ENCODE measurements around the gene RPS6KA2. TPM values are rescaled to one million over a fixed set of nuclear protein-coding genes. Genes with fewer than 3 reads are reported as not detected.

Gene RPS6KA2
- total and polyA plus RNA-seq, 2 donors (not counting 1 experiment from before 2014, with no cell fraction given), result 2.2 to 16.0 TPM

GRCh38 chr6:166558156-166559005, 68.7 kb downstream of the RPS6KA2 start:
- H2AFZ ChIP-seq (ENCODE audit: insufficient read depth, low read depth, low read length, poor library complexity, severe bottlenecking), result no peak overlapping the region
- H3K36me3 ChIP-seq (replicated peaks in 1 of 2; ENCODE audit: control extremely low read depth in 1 of 2, control insufficient read depth in 1 of 2, extremely low read depth in 1 of 2, insufficient read depth in 2 of 2, low read length in 1 of 2), result no peaks in the 10 kb centered on the region
- intact Hi-C loops (cut with micrococcal nuclease), result no loop called here
- H3K27me3 Mint-ChIP-seq, result peaks cover 17% of the 10 kb centered on the region
- H3K79me2 ChIP-seq (ENCODE audit: control insufficient read depth, insufficient read depth, low read length), result peaks cover 3% of the 10 kb centered on the region
- no peak overlapping the region for H3K4me3 ChIP-seq (ENCODE audit: control extremely low read depth in 1 of 5, extremely low read depth in 1 of 5, insufficient read depth in 1 of 5, low read depth in 2 of 5, low read length in 4 of 5)
- no peak overlapping the region for H3K27ac ChIP-seq (ENCODE audit: low read length in 2 of 2)
- DNase-seq, result no peak
- H3K4me1 ChIP-seq (ENCODE audit: control insufficient read depth in 2 of 2, insufficient read depth in 2 of 2, low read length in 2 of 2), result peaks cover 0 to 6% of the 10 kb centered on the region in 2 donors
- POLR2A ChIA-PET, result no interaction called here
- no peak for ATAC-seq (ENCODE audit: low read depth)
- H3K9me3 ChIP-seq (ENCODE audit: control extremely low read depth in 1 of 3, control insufficient read depth in 2 of 3, insufficient read depth in 1 of 3, low read length in 2 of 3), result peaks cover 0 to 7% (median 4%) of the 10 kb centered on the region in 3 donors
- no peak overlapping the region for H3K27ac Mint-ChIP-seq
- no peak overlapping the region for H3K4me2 ChIP-seq (replicated peaks; ENCODE audit: low read depth, low read length, poor library complexity, severe bottlenecking)
- no peaks in the 10 kb centered on the region for H4K20me1 ChIP-seq (ENCODE audit: control insufficient read depth, insufficient read depth, low read length, poor library complexity, severe bottlenecking)
- H3K4me3 Mint-ChIP-seq, result no peak overlapping the region
- TF ChIP-seq EZH2 (IDR thresholded peaks at IDR 0.05; ENCODE audit: borderline replicate concordance, insufficient read depth, low read depth, low read length, poor library complexity, severe bottlenecking) (no peak), CTCF (IDR thresholded peaks at IDR 0.05) (no peak)
- H3K9ac ChIP-seq (ENCODE audit: low read length), result no peak overlapping the region
- peaks cover 0 to 6% (median 0%) of the 10 kb centered on the region in 4 experiments for H3K27me3 ChIP-seq (replicated peaks in 1 of 4; ENCODE audit: control extremely low read depth in 1 of 4, control insufficient read depth in 3 of 4, insufficient read depth in 4 of 4, low read length in 3 of 4)
- H3K9me3 Mint-ChIP-seq (ENCODE audit: insufficient read depth), result peaks cover 5% of the 10 kb centered on the region
- 92% methylated on average over 10 of the region's 12 CpGs for WGBS (ENCODE audit: insufficient coverage)
- CTCF ChIA-PET, result no interaction called here
- peaks cover 5% of the 10 kb centered on the region for H3K4me1 Mint-ChIP-seq

- intact Hi-C loops (cut with micrococcal nuclease), result no loop called here
- Mint-ChIP-seq H3K27ac (no peak overlapping the region), H3K4me1 (peaks cover 5% of the 10 kb centered on the region), H3K4me3 (no peak overlapping the region), H3K9me3 (ENCODE audit: insufficient read depth) (peaks cover 5% of the 10 kb centered on the region), H3K27me3 (peaks cover 17% of the 10 kb centered on the region)
- H3K9ac ChIP-seq (ENCODE audit: low read length), result no peak overlapping the region
- H3K9me3 ChIP-seq (ENCODE audit: control extremely low read depth in 1 of 3, control insufficient read depth in 2 of 3, insufficient read depth in 1 of 3, low read length in 2 of 3), result peaks cover 0 to 7% (median 4%) of the 10 kb centered on the region in 3 donors
- H3K4me2 ChIP-seq (replicated peaks; ENCODE audit: low read depth, low read length, poor library complexity, severe bottlenecking), result no peak overlapping the region
- ChIA-PET CTCF (interaction anchor here (0.6 kb wide), 1 partner anchor 9 kb away, joined by 3 read pairs; no protein-coding TSS in a partner anchor), POLR2A (no interaction called here)
- no peak overlapping the region for H3K4me3 ChIP-seq (ENCODE audit: control extremely low read depth in 1 of 5, extremely low read depth in 1 of 5, insufficient read depth in 1 of 5, low read depth in 2 of 5, low read length in 4 of 5)
- H3K36me3 ChIP-seq (replicated peaks in 1 of 2; ENCODE audit: control extremely low read depth in 1 of 2, control insufficient read depth in 1 of 2, extremely low read depth in 1 of 2, insufficient read depth in 2 of 2, low read length in 1 of 2), result no peaks in the 10 kb centered on the region
- no peaks in the 10 kb centered on the region for H4K20me1 ChIP-seq (ENCODE audit: control insufficient read depth, insufficient read depth, low read length, poor library complexity, severe bottlenecking)
- no peaks in the 10 kb centered on the region for H3K27me3 ChIP-seq (replicated peaks in 1 of 4; ENCODE audit: control extremely low read depth in 1 of 4, control insufficient read depth in 3 of 4, insufficient read depth in 4 of 4, low read length in 3 of 4)
- 34% methylated on average over 16 of the region's 16 CpGs for WGBS (ENCODE audit: insufficient coverage)
- no peak for TF ChIP-seq CTCF (IDR thresholded peaks at IDR 0.05)
- H3K79me2 ChIP-seq (ENCODE audit: control insufficient read depth, insufficient read depth, low read length), result peaks cover 3% of the 10 kb centered on the region
- peaks cover 0 to 6% of the 10 kb centered on the region in 2 donors for H3K4me1 ChIP-seq (ENCODE audit: control insufficient read depth in 2 of 2, insufficient read depth in 2 of 2, low read length in 2 of 2)
- ATAC-seq (ENCODE audit: low read depth) (peak; percentile 43), DNase-seq (no peak)
- H2AFZ ChIP-seq (ENCODE audit: insufficient read depth, low read depth, low read length, poor library complexity, severe bottlenecking), result no peak overlapping the region
- H3K27ac ChIP-seq (ENCODE audit: low read length in 2 of 2), result no peak overlapping the region
Measured at GRCh38 chr6:166556863-166557322, 70.2 kb downstream of the RPS6KA2 start.

Data from B cell (primary cell).